Myocyte (in vitro differentiated cells): ENCODE measurements around the gene TRIO. TPM values are rescaled to one million over a fixed set of nuclear protein-coding genes. Genes with fewer than 3 reads are reported as not detected.
"Not testable (repeated sequence)": the region's sequence is repeated elsewhere in the genome, so short reads cannot be mapped to it uniquely, and the experiment has no call there.

ENCODE experiments used
- DNase-seq: peaks from one replicate; pipeline ENCODE4 v3.0.0-alpha.2; 2012; ENCODE audit warnings: low read depth
- total RNA-seq: library from RNA; depleted of rRNA; stranded (reverse); fragments of >200 nt; gene quantifications from 2 replicates; pipeline ENCODE4 v1.2.3, GENCODE V29; 2014

TRIO gene
- total RNA-seq, 1 donor from 2014 or later: 126 TPM

GRCh38 chr5:14428302-14429081 lies 285.4 kb downstream of the TRIO start:
- peak; percentile 54 for DNase-seq

GRCh38 chr5:14429101-14430050 lies 286.2 kb downstream of the TRIO start:
- DNase-seq: no peak

DNA sequence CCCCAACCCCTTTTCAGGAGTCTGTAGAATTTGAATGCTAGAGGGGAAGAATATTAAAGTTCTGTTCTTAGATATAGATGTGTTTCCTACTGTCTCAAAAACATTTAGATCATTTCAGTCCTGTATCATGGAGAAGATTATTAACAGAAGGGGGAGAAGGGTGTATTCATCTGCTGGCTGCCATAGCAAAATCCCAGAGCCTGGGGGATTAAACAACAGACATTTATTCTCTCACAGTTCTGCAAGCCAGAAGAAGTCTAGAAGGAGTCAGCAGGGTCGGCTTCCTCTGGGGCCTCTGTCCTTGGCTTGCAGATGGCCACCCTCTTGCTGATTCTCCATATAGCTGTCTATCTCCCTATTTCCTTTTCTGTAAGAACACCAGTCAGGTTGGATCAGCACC lies 288.4 kb downstream of the TRIO start:
- DNase-seq: no peak

GRCh38 chr5:14432931-14433589 lies 289.9 kb downstream of the TRIO start:
- no peak for DNase-seq

GRCh38 chr5:14435481-14435880 lies 292.3 kb downstream of the TRIO start:
- no peak for DNase-seq

GRCh38 chr5:14436122-14436521 lies 293.0 kb downstream of the TRIO start:
- DNase-seq: not testable (repeated sequence)

DNA sequence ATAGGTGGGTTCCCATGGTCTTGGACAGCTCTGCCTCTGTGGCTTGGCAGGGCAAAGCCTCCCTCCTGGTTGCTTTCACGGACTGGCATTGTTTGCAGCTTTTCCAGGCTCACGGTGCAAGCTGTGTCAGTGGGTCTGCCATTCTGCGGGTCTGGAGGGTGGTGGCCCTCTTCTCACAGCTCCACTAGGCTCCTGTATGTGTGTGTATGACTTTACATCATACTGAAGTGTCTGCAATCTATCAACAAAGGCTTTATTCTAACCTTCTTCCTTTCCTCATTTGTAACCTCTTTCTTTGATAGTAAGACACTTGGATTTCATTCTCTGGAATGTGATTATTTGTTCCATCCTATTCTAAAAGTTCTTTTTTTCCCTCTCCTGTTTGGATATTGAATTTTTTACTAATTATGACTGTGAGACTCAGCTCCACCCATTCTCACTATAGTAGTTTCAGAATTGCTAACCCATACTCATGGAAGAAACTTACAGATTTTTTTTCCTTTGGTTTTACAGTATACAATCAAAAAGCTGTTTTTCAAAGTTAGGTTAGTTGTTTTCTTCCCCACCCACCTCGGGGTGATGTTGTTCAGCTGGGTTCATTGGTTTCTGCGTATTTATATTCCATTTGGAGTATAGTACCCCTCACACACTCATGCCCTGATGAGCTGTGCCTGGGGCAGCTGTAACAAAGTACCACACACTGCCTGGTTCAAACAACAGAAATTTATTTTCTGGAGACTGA lies 293.8 kb downstream of the TRIO start:
- DNase-seq: no peak

GRCh38 chr5:14438195-14438606 lies 295.1 kb downstream of the TRIO start:
- DNase-seq: no peak

DNA sequence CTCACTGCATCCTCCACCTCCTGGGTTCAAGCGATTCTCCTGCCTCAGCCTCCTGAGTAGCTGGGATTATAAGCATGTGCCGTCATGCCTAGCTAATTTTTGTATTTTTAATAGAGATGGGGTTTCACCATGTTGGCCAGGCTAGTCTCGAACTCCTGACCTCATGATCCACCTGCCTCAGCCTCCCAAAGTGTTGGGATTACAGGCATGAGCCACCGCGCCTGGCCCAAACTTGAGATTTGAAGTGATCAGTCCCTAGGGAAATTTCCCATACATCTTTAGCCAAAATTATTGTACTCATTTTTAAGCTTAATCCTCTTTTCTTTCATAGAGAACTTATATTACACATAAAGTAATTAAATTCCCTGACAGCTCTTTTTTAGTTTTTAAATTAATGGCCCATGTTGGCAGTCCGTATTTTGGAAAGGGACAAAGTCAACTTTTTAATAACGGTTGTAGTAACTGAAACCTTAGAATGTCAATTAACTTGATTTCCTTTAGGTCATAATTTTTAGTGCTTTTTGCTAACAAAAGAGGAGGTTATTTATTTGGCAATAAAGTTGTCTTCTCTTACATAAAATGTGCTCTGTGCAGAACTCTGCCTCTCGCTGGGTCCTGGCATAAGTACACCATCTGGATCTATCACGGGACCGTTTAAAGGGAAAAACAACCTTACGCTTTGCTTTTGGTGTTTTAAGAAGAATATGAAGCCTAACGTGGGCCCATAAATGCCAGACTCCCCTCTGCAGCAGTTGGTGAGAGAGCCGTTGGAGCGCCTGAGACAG lies 296.1 kb downstream of the TRIO start:
- DNase-seq: no peak

- DNase-seq: peak; percentile 29
These were observed 297.1 kb downstream of the TRIO start for GRCh38 chr5:14440223-14440581.

GRCh38 chr5:14440582-14441431 lies 297.7 kb downstream of the TRIO start:
- peak; percentile 94 for DNase-seq

- no peak for DNase-seq
These were observed 298.5 kb downstream of the TRIO start for GRCh38 chr5:14441641-14442040.

- DNase-seq: no peak
These were observed 299.4 kb downstream of the TRIO start for GRCh38 chr5:14442536-14442935.

- DNase-seq: no peak
These were observed 300.5 kb downstream of the TRIO start for GRCh38 chr5:14443671-14444093.

GRCh38 chr5:14444161-14444560 lies 301.0 kb downstream of the TRIO start:
- DNase-seq: no peak

DNA sequence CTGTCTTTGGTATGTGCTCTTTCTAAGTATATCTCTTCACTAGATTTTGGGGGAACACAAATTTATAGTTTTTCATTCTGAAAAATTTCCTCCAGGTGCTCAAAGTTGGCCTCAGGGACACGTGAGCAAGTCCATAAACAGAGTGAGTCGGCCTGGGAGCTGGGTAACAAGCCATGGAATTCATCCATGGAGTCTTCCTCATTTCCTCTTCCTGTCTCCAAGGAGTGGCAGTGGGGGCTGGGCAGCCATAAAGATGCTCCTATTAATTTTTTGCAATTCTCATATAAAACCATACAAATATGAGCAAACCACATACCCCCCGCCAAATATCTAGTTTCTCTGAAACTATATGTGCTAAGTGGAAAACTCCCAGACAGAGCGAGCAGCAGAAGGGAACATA lies 301.9 kb downstream of the TRIO start:
- DNase-seq: no peak

- DNase-seq: no peak
These were observed 302.6 kb downstream of the TRIO start for GRCh38 chr5:14445576-14446290.
